CD4-positive, CD25-positive, alpha-beta regulatory T cell (primary cell): Measurements from ENCODE around the gene CDPF1. TPM values are rescaled to one million over a fixed set of nuclear protein-coding genes. Genes with fewer than 3 reads are reported as not detected.
A peak's percentile ranks its signal among the peaks of the same experiment; 100 is the strongest.

ENCODE experiments used
- ATAC-seq, 2 donors: fragments of 150-1000 bp; cut with Tn5 transposase; one replicate each; pipeline ENCODE4 v1.10.0; 2021; ENCODE audit warnings: low read depth in 2 of 2, moderate number of reproducible peaks in 2 of 2, moderate library complexity in 1 of 2
- DNase-seq, 3 donors: peaks; one replicate each; pipeline versions ENCODE4 v3.0.0 to v3.0.0-alpha.2; 2012 to 2022; ENCODE audit warnings: mixed read lengths in 1 of 3
- H3K27ac ChIP-seq: one replicate; pipeline ENCODE4 v1.7.0; 2013; ENCODE audit warnings: mild to moderate bottlenecking, low read length; ENCODE audit not compliant: insufficient read depth, poor library complexity, severe bottlenecking
- H3K27me3 ChIP-seq: one replicate; pipeline ENCODE4 v1.7.0; 2013; ENCODE audit warnings: low read length; ENCODE audit not compliant: control insufficient read depth, insufficient read depth
- H3K36me3 ChIP-seq: one replicate; pipeline ENCODE4 v1.7.0; 2013; ENCODE audit warnings: mild to moderate bottlenecking, low read length, moderate library complexity; ENCODE audit not compliant: control insufficient read depth, insufficient read depth
- H3K4me1 ChIP-seq: 2 replicates; pipeline ENCODE4 v1.7.0; 2013; ENCODE audit warnings: mild to moderate bottlenecking, low read length; ENCODE audit not compliant: insufficient read depth, control insufficient read depth, poor library complexity, severe bottlenecking
- H3K4me3 ChIP-seq: one replicate; pipeline ENCODE4 v1.7.0; 2013; ENCODE audit warnings: low read depth, mild to moderate bottlenecking, low read length, moderate library complexity
- H3K9me3 ChIP-seq, 2 experiments: 1 replicate in 1 of 2; 2 replicates in 1 of 2; pipeline ENCODE4 v1.7.0; 2013; ENCODE audit warnings: low read length in 2 of 2, mild to moderate bottlenecking in 1 of 2, moderate library complexity in 1 of 2; ENCODE audit not compliant: control insufficient read depth in 2 of 2
- H3K27ac Mint-ChIP-seq, 3 donors: one replicate each; pipeline ENCODE4 v1.8.0; 2020 to 2022; ENCODE audit warnings: mild to moderate bottlenecking in 3 of 3, mixed read lengths in 3 of 3, moderate library complexity in 2 of 3
- H3K27me3 Mint-ChIP-seq: one replicate; pipeline ENCODE4 v1.8.0; 2022; ENCODE audit warnings: mild to moderate bottlenecking, mixed read lengths
- H3K36me3 Mint-ChIP-seq: one replicate; pipeline ENCODE4 v1.8.0; 2020; ENCODE audit warnings: mixed read lengths
- H3K4me1 Mint-ChIP-seq, 4 donors: one replicate each; pipeline ENCODE4 v1.8.0; 2020 to 2022; ENCODE audit warnings: mixed read lengths in 4 of 4, mild to moderate bottlenecking in 1 of 4
- H3K4me3 Mint-ChIP-seq, 4 donors: one replicate each; pipeline ENCODE4 v1.8.0; 2020 to 2022; ENCODE audit warnings: mild to moderate bottlenecking in 4 of 4, mixed read lengths in 4 of 4, moderate library complexity in 3 of 4
- H3K9me3 Mint-ChIP-seq, 7 donors: one replicate each; pipeline ENCODE4 v1.8.0; 2020 to 2022; ENCODE audit warnings: mixed read lengths in 7 of 7, mild to moderate bottlenecking in 3 of 7, moderate library complexity in 2 of 7
- polyA plus RNA-seq, 4 donors: library from polyadenylated mRNA; unstranded; fragments of 300-500 nt; fragmentation: Illumina TruSeq; gene quantifications; one replicate each; pipeline ENCODE4 v1.2.3, GENCODE V29; 2021
- total RNA-seq: library from RNA; stranded (reverse); gene quantifications from one replicate; pipeline ENCODE4 v1.2.3, GENCODE V29; 2022

The CDPF1 gene
- total and polyA plus RNA-seq, 5 donors from 2014 or later, result 5.5 to 24.7 (median 18.2) TPM

GRCh38 chr22:46287873-46288751, 38.0 kb upstream of the CDPF1 start:
- peak overlapping the region; percentile 22 to 76 (median 32) for H3K27ac Mint-ChIP-seq
- H3K9me3 Mint-ChIP-seq, result peaks cover 0 to 3% (median 0%) of the 10 kb centered on the region in 7 donors
- Histone ChIP-seq H3K4me1 (peaks cover 11% of the 10 kb centered on the region), H3K27ac (no peak overlapping the region), H3K4me3 (no peak overlapping the region), H3K9me3 (no peaks in the 10 kb centered on the region), H3K27me3 (no peaks in the 10 kb centered on the region), H3K36me3 (peaks cover 5% of the 10 kb centered on the region)
- peak; percentile 39 to 52 for ATAC-seq
- peaks cover 0 to 19% (median 4%) of the 10 kb centered on the region in 4 donors for H3K4me1 Mint-ChIP-seq
- peak in 1 of 3 donors; percentile 71 for DNase-seq
- no peaks in the 10 kb centered on the region for H3K27me3 Mint-ChIP-seq
- H3K4me3 Mint-ChIP-seq, result peak overlapping the region in 1 of 4 donors; percentile 7
- H3K36me3 Mint-ChIP-seq, result peaks cover 18% of the 10 kb centered on the region

GRCh38 chr22:46286941-46287872, 37.1 kb upstream of the CDPF1 start:
- Histone ChIP-seq H3K4me3 (no peak overlapping the region), H3K36me3 (peaks cover 5% of the 10 kb centered on the region), H3K27ac (no peak overlapping the region), H3K27me3 (no peaks in the 10 kb centered on the region), H3K9me3 (no peaks in the 10 kb centered on the region), H3K4me1 (peaks cover 11% of the 10 kb centered on the region)
- ATAC-seq (no peak), DNase-seq (no peak)
- Mint-ChIP-seq H3K27ac (peak overlapping the region in 2 of 3 donors; percentile 22 to 76), H3K27me3 (no peaks in the 10 kb centered on the region), H3K4me1 (peaks cover 0 to 16% (median 4%) of the 10 kb centered on the region in 4 donors), H3K4me3 (no peak overlapping the region), H3K9me3 (peaks cover 0 to 1% (median 0%) of the 10 kb centered on the region in 7 donors), H3K36me3 (peaks cover 15% of the 10 kb centered on the region)

- H3K4me3 Mint-ChIP-seq, result no peak overlapping the region
- H3K27ac Mint-ChIP-seq, result no peak overlapping the region
- no peaks in the 10 kb centered on the region for H3K9me3 ChIP-seq
- no peaks in the 10 kb centered on the region for H3K27me3 ChIP-seq
- H3K4me1 Mint-ChIP-seq, result peaks cover 0 to 15% (median 4%) of the 10 kb centered on the region in 4 donors
- H3K36me3 ChIP-seq, result peaks cover 5% of the 10 kb centered on the region
- no peak overlapping the region for H3K27ac ChIP-seq
- ATAC-seq (no peak), DNase-seq (no peak)
- peaks cover 0 to 1% (median 0%) of the 10 kb centered on the region in 7 donors for H3K9me3 Mint-ChIP-seq
- H3K4me1 ChIP-seq, result peaks cover 11% of the 10 kb centered on the region
- peaks cover 22% of the 10 kb centered on the region for H3K36me3 Mint-ChIP-seq
- H3K27me3 Mint-ChIP-seq, result no peaks in the 10 kb centered on the region
- no peak overlapping the region for H3K4me3 ChIP-seq
Observed at GRCh38 chr22:46286006-46286405, 35.9 kb upstream of the CDPF1 start.

- Histone ChIP-seq H3K36me3 (peaks cover 20% of the 10 kb centered on the region), H3K4me1 (no peaks in the 10 kb centered on the region), H3K27me3 (no peaks in the 10 kb centered on the region), H3K27ac (no peak overlapping the region), H3K4me3 (no peak overlapping the region), H3K9me3 (no peaks in the 10 kb centered on the region)
- no peak for ATAC-seq
- Mint-ChIP-seq H3K4me1 (peaks cover 0 to under 1% (median 0%) of the 10 kb centered on the region in 4 donors), H3K36me3 (peaks cover 28% of the 10 kb centered on the region), H3K27ac (no peak overlapping the region), H3K9me3 (no peaks in the 10 kb centered on the region), H3K4me3 (no peak overlapping the region), H3K27me3 (no peaks in the 10 kb centered on the region)
- no peak for DNase-seq
Observed at GRCh38 chr22:46281866-46282678, 32.0 kb upstream of the CDPF1 start.

- H3K4me1 Mint-ChIP-seq, result peaks cover 0 to 2% (median 0%) of the 10 kb centered on the region in 4 donors
- ATAC-seq (no peak), DNase-seq (peak in 1 of 3 donors; percentile 18)
- H3K4me3 ChIP-seq, result no peak overlapping the region
- H3K27me3 ChIP-seq, result no peaks in the 10 kb centered on the region
- no peaks in the 10 kb centered on the region for H3K4me1 ChIP-seq
- H3K27ac Mint-ChIP-seq, result no peak overlapping the region
- peaks cover 30% of the 10 kb centered on the region for H3K36me3 Mint-ChIP-seq
- H3K9me3 Mint-ChIP-seq, result no peaks in the 10 kb centered on the region
- H3K9me3 ChIP-seq, result no peaks in the 10 kb centered on the region
- H3K4me3 Mint-ChIP-seq, result no peak overlapping the region
- no peaks in the 10 kb centered on the region for H3K27me3 Mint-ChIP-seq
- peaks cover 22% of the 10 kb centered on the region for H3K36me3 ChIP-seq
- no peak overlapping the region for H3K27ac ChIP-seq
Observed at GRCh38 chr22:46280999-46281623, 31.0 kb upstream of the CDPF1 start.

- peaks cover 24% of the 10 kb centered on the region for H3K36me3 ChIP-seq
- no peak overlapping the region for H3K27ac ChIP-seq
- Mint-ChIP-seq H3K4me3 (no peak overlapping the region), H3K4me1 (peaks cover 0 to 2% (median 0%) of the 10 kb centered on the region in 4 donors), H3K27me3 (no peaks in the 10 kb centered on the region), H3K9me3 (peaks cover 0 to 3% (median 0%) of the 10 kb centered on the region in 7 donors), H3K36me3 (peaks cover 39% of the 10 kb centered on the region), H3K27ac (no peak overlapping the region)
- H3K27me3 ChIP-seq, result no peaks in the 10 kb centered on the region
- no peak for DNase-seq
- ATAC-seq, result no peak
- H3K4me1 ChIP-seq, result no peaks in the 10 kb centered on the region
- H3K9me3 ChIP-seq, result no peaks in the 10 kb centered on the region
- no peak overlapping the region for H3K4me3 ChIP-seq
Observed at GRCh38 chr22:46280063-46280817, 30.1 kb upstream of the CDPF1 start.
